ENCODE results near the gene SLC39A8. TPM values are rescaled to one million over a fixed set of nuclear protein-coding genes. Genes with fewer than 3 reads are reported as not detected.

SLC39A8 gene
- polyA plus RNA-seq, 1 of the 3 experiments (the other 2 are of a cell fraction), result 1.5 TPM

DNA sequence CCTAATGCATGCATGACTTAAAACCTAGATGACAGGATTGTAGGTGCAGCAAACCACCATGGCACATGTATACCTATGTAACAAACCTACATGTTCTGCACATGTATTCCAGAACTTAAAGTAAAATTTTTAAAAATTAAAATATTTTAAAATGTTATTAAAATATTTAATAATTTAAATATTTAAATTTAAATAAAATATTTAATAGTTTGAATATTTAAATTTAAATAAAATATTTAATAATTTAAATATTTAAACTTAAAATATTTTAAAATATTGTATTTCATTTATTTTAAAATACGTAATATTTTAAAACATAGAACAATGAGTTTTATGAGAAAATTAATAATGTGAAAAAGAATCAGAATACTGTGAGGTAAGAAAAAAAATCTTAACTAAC, 117.9 kb downstream of the SLC39A8 start:
- no peaks in the 10 kb centered on the region for H3K9me2 ChIP-seq
- ChIA-PET POLR2A (no interaction called here), CTCF (no interaction called here)
- no peaks in the 10 kb centered on the region for H3K36me3 ChIP-seq (replicated peaks in 1 of 2; ENCODE audit: control insufficient read depth in 1 of 2, insufficient read depth in 2 of 2, low read length in 1 of 2)
- no peaks in the 10 kb centered on the region for H3K79me2 ChIP-seq (ENCODE audit: insufficient read depth)
- H3K4me1 ChIP-seq (ENCODE audit: control insufficient read depth in 1 of 2, insufficient read depth in 2 of 2, low read depth in 1 of 2, low read length in 1 of 2), result no peaks in the 10 kb centered on the region
- H3K4me2 ChIP-seq, result no peak overlapping the region
- TF ChIP-seq ELF1 (IDR thresholded peaks at IDR 0.05) (no peak), RXRA (IDR thresholded peaks at IDR 0.05; ENCODE audit: borderline replicate concordance, low read depth) (no peak), FOSL2 (IDR thresholded peaks at IDR 0.05; ENCODE audit: borderline replicate concordance, low read depth) (no peak), RCOR1 (IDR thresholded peaks at IDR 0.05; ENCODE audit: low read length) (no peak), SMC3 (IDR thresholded peaks at IDR 0.05; ENCODE audit: low read depth, low read length) (no peak), FOXJ3 (CRISPR knock-in tag; IDR thresholded peaks at IDR 0.05) (no peak), NFIC (IDR thresholded peaks at IDR 0.05; ENCODE audit: borderline replicate concordance) (no peak), GABPA (IDR thresholded peaks at IDR 0.05; ENCODE audit: low read depth) (no peak)
- TF ChIP-seq, protein P1, sequence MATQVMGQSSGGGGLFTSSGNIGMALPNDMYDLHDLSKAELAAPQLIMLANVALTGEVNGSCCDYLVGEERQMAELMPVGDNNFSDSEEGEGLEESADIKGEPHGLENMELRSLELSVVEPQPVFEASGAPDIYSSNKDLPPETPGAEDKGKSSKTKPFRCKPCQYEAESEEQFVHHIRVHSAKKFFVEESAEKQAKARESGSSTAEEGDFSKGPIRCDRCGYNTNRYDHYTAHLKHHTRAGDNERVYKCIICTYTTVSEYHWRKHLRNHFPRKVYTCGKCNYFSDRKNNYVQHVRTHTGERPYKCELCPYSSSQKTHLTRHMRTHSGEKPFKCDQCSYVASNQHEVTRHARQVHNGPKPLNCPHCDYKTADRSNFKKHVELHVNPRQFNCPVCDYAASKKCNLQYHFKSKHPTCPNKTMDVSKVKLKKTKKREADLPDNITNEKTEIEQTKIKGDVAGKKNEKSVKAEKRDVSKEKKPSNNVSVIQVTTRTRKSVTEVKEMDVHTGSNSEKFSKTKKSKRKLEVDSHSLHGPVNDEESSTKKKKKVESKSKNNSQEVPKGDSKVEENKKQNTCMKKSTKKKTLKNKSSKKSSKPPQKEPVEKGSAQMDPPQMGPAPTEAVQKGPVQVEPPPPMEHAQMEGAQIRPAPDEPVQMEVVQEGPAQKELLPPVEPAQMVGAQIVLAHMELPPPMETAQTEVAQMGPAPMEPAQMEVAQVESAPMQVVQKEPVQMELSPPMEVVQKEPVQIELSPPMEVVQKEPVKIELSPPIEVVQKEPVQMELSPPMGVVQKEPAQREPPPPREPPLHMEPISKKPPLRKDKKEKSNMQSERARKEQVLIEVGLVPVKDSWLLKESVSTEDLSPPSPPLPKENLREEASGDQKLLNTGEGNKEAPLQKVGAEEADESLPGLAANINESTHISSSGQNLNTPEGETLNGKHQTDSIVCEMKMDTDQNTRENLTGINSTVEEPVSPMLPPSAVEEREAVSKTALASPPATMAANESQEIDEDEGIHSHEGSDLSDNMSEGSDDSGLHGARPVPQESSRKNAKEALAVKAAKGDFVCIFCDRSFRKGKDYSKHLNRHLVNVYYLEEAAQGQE (IDR thresholded peaks at IDR 0.05; ENCODE audit: low read depth, low read length), result no peak
- TF ChIP-seq, protein P2, sequence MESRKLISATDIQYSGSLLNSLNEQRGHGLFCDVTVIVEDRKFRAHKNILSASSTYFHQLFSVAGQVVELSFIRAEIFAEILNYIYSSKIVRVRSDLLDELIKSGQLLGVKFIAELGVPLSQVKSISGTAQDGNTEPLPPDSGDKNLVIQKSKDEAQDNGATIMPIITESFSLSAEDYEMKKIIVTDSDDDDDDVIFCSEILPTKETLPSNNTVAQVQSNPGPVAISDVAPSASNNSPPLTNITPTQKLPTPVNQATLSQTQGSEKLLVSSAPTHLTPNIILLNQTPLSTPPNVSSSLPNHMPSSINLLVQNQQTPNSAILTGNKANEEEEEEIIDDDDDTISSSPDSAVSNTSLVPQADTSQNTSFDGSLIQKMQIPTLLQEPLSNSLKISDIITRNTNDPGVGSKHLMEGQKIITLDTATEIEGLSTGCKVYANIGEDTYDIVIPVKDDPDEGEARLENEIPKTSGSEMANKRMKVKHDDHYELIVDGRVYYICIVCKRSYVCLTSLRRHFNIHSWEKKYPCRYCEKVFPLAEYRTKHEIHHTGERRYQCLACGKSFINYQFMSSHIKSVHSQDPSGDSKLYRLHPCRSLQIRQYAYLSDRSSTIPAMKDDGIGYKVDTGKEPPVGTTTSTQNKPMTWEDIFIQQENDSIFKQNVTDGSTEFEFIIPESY (IDR thresholded peaks at IDR 0.05; ENCODE audit: borderline replicate concordance, low read depth), result no peak
- no peak for DNase-seq
- H3K27me3 ChIP-seq (ENCODE audit: insufficient read depth), result no peaks in the 10 kb centered on the region
- 92% methylated on average over 1 of the region's 1 CpG for WGBS (ENCODE audit: low lambda C conversion rate)
- H3K27ac ChIP-seq (ENCODE audit: low read depth in 2 of 2, low read length in 1 of 2), result no peak overlapping the region
- H3K9me3 ChIP-seq, result no peaks in the 10 kb centered on the region
- no peak overlapping the region for H3K9ac ChIP-seq
- H3K4me3 ChIP-seq (ENCODE audit: low read depth in 2 of 2, low read length in 1 of 2), result no peak overlapping the region
- H3F3A ChIP-seq (replicated peaks; ENCODE audit: insufficient read depth), result no peaks in the 10 kb centered on the region
- H4K20me1 ChIP-seq (ENCODE audit: insufficient read depth), result no peaks in the 10 kb centered on the region
- no peak overlapping the region for H2AFZ ChIP-seq (ENCODE audit: low read depth)

DNA sequence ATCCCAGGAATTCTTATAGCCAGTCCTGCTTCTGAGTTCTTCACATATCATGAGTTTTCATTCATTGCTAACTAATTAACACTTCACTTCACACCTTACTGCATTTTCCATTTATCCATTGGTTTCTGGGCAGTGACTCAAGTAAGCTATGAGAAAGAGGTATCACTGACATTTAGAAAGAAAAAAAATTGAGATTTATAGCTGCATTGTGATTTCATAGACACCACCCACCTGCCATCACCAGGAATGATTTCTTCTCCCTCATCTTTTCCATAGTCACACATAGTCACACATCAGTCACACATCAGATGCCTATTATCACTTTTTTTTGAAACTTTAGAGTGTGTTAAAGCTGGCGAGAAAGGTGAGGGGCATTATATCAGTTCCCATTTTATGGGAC, 121.8 kb downstream of the SLC39A8 start:
- H2AFZ ChIP-seq (ENCODE audit: low read depth), result no peak overlapping the region
- H3K9me3 ChIP-seq, result no peaks in the 10 kb centered on the region
- no peak for DNase-seq
- H3K27me3 ChIP-seq (ENCODE audit: insufficient read depth), result no peaks in the 10 kb centered on the region
- CTCF ChIA-PET, result no interaction called here
- WGBS (ENCODE audit: low lambda C conversion rate), result 88% methylated on average over 1 of the region's 1 CpG
- no peaks in the 10 kb centered on the region for H3K36me3 ChIP-seq (replicated peaks in 1 of 2; ENCODE audit: control insufficient read depth in 1 of 2, insufficient read depth in 2 of 2, low read length in 1 of 2)
- no peaks in the 10 kb centered on the region; a peak in 1 of 4 replicates for H3K4me1 ChIP-seq (ENCODE audit: control insufficient read depth in 1 of 2, insufficient read depth in 2 of 2, low read depth in 1 of 2, low read length in 1 of 2)
- POLR2A ChIA-PET, result no interaction called here
- H3K4me3 ChIP-seq (ENCODE audit: low read depth in 2 of 2, low read length in 1 of 2), result no peak overlapping the region
- no peak overlapping the region for H3K9ac ChIP-seq
- H3K27ac ChIP-seq (ENCODE audit: low read depth in 2 of 2, low read length in 1 of 2), result no peak overlapping the region
- no peaks in the 10 kb centered on the region for H4K20me1 ChIP-seq (ENCODE audit: insufficient read depth)
- TF ChIP-seq, protein P3, sequence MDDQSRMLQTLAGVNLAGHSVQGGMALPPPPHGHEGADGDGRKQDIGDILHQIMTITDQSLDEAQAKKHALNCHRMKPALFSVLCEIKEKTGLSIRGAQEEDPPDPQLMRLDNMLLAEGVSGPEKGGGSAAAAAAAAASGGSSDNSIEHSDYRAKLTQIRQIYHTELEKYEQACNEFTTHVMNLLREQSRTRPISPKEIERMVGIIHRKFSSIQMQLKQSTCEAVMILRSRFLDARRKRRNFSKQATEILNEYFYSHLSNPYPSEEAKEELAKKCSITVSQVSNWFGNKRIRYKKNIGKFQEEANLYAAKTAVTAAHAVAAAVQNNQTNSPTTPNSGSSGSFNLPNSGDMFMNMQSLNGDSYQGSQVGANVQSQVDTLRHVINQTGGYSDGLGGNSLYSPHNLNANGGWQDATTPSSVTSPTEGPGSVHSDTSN (IDR thresholded peaks at IDR 0.05), result no peak
- no peak for TF ChIP-seq RFX5 (IDR thresholded peaks at IDR 0.05; ENCODE audit: low read length)
- no peaks in the 10 kb centered on the region for H3K9me2 ChIP-seq
- H3K79me2 ChIP-seq (ENCODE audit: insufficient read depth), result no peaks in the 10 kb centered on the region
- H3F3A ChIP-seq (replicated peaks; ENCODE audit: insufficient read depth), result no peaks in the 10 kb centered on the region
- no peak overlapping the region for H3K4me2 ChIP-seq
